ENCODE results near the gene ACVR2A. TPM values are rescaled to one million over a fixed set of nuclear protein-coding genes. Genes with fewer than 3 reads are reported as not detected.

Gene ACVR2A
- 10 to 100 TPM; 10.1 to 27.5 (median 15.1) TPM for total RNA-seq

GRCh38 chr2:147844697-147845410 lies at the start of gene ACVR2A:
TSS of gene ACVR2A (plus strand) at chr2:147845029. CDS start at chr2:147845153, 124 bp downstream.
- Histone ChIP-seq H3K36me3 (no peaks in the 10 kb centered on the region), H3K27me3 (no peaks in the 10 kb centered on the region), H3K9me3 (no peaks in the 10 kb centered on the region), H3K27ac (peak within 1 kb of the TSS; percentile 96 to 98 (median 98)), H3K4me1 (peaks cover 6 to 51% (median 10%) of the 10 kb centered on the region in 3 donors), H3K4me3 (peak within 1 kb of the TSS; percentile 73 to 92 (median 81))
- no peak for DNase-seq
- WGBS, 2 donors = 0 to 2% methylated on average over 6 to 19 of the region's 51 CpGs
- TF ChIP-seq CTCF (IDR thresholded peaks at IDR 0.05) = no peak
- no peak for TF ChIP-seq POLR2A (IDR thresholded peaks at IDR 0.05)
- intact Hi-C loops (cut with DNase I) = no loop called here

GRCh38 chr2:147800316-147800715 lies 44.5 kb upstream of the ACVR2A start:
- H3K36me3 ChIP-seq = no peaks in the 10 kb centered on the region
- H3K9me3 ChIP-seq = no peaks in the 10 kb centered on the region
- DNase-seq = no peak
- no peak overlapping the region for H3K4me3 ChIP-seq
- WGBS, 2 donors = 63 to 92% methylated on average over 2 of the region's 2 CpGs
- no peaks in the 10 kb centered on the region for H3K27me3 ChIP-seq
- TF ChIP-seq POLR2A (IDR thresholded peaks at IDR 0.05) (no peak), CTCF (IDR thresholded peaks at IDR 0.05) (no peak)
- H3K4me1 ChIP-seq = no peaks in the 10 kb centered on the region
- H3K27ac ChIP-seq = no peak overlapping the region
- intact Hi-C loops (cut with DNase I) = no loop called here

GRCh38 chr2:147806846-147807245 lies 38.0 kb upstream of the ACVR2A start:
- intact Hi-C loops (cut with DNase I) = no loop called here
- Histone ChIP-seq H3K4me1 (peaks cover 0 to 45% (median 3%) of the 10 kb centered on the region in 3 donors), H3K9me3 (no peaks in the 10 kb centered on the region), H3K27ac (peak overlapping the region in 1 of 4 donors; percentile 13), H3K36me3 (no peaks in the 10 kb centered on the region), H3K4me3 (no peak overlapping the region), H3K27me3 (no peaks in the 10 kb centered on the region)
- TF ChIP-seq CTCF (IDR thresholded peaks at IDR 0.05) (no peak), POLR2A (IDR thresholded peaks at IDR 0.05) (no peak)
- DNase-seq = no peak
- 38 to 64% methylated on average over 1 of the region's 1 CpG for WGBS, 2 donors

- intact Hi-C loops (cut with DNase I) = no loop called here
- TF ChIP-seq POLR2A (IDR thresholded peaks at IDR 0.05) (no peak), CTCF (IDR thresholded peaks at IDR 0.05) (no peak)
- 73 to 80% methylated on average over 4 of the region's 4 CpGs for WGBS, 2 donors
These were observed 36.3 kb upstream of the ACVR2A start for GRCh38 chr2:147808520-147808919.

GRCh38 chr2:147810883-147811765 lies 33.7 kb upstream of the ACVR2A start:
- peaks cover 0 to 48% (median 3%) of the 10 kb centered on the region in 3 donors for H3K4me1 ChIP-seq
- H3K27ac ChIP-seq = peak overlapping the region in 3 of 4 donors; percentile 60 to 77 (median 74)
- no peaks in the 10 kb centered on the region for H3K9me3 ChIP-seq
- H3K4me3 ChIP-seq = no peak overlapping the region
- no peak for DNase-seq
- H3K27me3 ChIP-seq = no peaks in the 10 kb centered on the region
- no peaks in the 10 kb centered on the region for H3K36me3 ChIP-seq
- no peak for TF ChIP-seq CTCF (IDR thresholded peaks at IDR 0.05)
- no peak for TF ChIP-seq POLR2A (IDR thresholded peaks at IDR 0.05)
- intact Hi-C loops (cut with DNase I) = no loop called here

More at GRCh38 chr2:147808520-147808919, 36.3 kb upstream of the ACVR2A start:
- Histone ChIP-seq H3K27ac (no peak overlapping the region), H3K9me3 (no peaks in the 10 kb centered on the region), H3K4me1 (peaks cover 0 to 48% (median 3%) of the 10 kb centered on the region in 3 donors), H3K4me3 (no peak overlapping the region), H3K36me3 (no peaks in the 10 kb centered on the region), H3K27me3 (no peaks in the 10 kb centered on the region)
- DNase-seq = no peak

Data from esophagus squamous epithelium (tissue), 5 donors.